K562 (cell line): ENCODE measurements around the gene OR52I1. TPM values are rescaled to one million over a fixed set of nuclear protein-coding genes. Genes with fewer than 3 reads are reported as not detected.

ENCODE experiments used
- ATAC-seq: fragments of 200-7000 bp; cut with Tn5 transposase; 3 replicates; pipeline ENCODE4 v1.9.1; 2020; ENCODE audit warnings: moderate library complexity
- BruUV-seq: library from RNA; stranded (reverse); fragments of 400-500 nt; replicated peaks from 2 replicates; lab custom pipeline; 2021; lab: Mats Ljungman, UMichigan
- CTCF ChIA-PET: fragments of 300-600 bp; formaldehyde crosslinking; extraction: SDS; loops from one replicate; lab custom pipeline; 2021; ENCODE audit warnings: low intra/inter-chr PET ratio; lab: Yijun Ruan, JAX
- POLR2A ChIA-PET: fragments of 300-600, 350-650 bp; sonication (Branson Sonifier 250); formaldehyde crosslinking; extraction: SDS; loops from one replicate; lab custom pipeline; 2021; ENCODE audit warnings: antibody characterized with exemption, inconsistent platforms; lab: Yijun Ruan, JAX
- DNase-seq, 4 experiments: peaks; one replicate each; pipeline versions ENCODE4 v3.0.0 to v3.0.0-alpha.2; 2011 to 2018; ENCODE audit warnings: low spot score in 3 of 4, mixed read lengths in 3 of 4; ENCODE audit errors: extremely low read depth in 1 of 4
- FAIRE-seq: peaks from 2 replicates; lab custom pipeline; 2011; peaks lifted over from hg19 to GRCh38; lab: Jason Lieb, UNC
- H2AFZ ChIP-seq: 2 replicates; pipeline ENCODE4 v1.6.0; 2011; ENCODE audit warnings: low read depth, low read length, control low read depth, inconsistent platforms
- H3K27ac ChIP-seq: fragments of 200-600 bp; 3 replicates; pipeline ENCODE4 v1.8.0; 2011; ENCODE audit warnings: low read depth, mild to moderate bottlenecking, control low read depth, inconsistent platforms, low read length, moderate library complexity, mixed read lengths; ENCODE audit errors: extremely low read depth
- H3K27me3 ChIP-seq, 2 experiments: fragments of 300-600 bp in 1 of 2; 2 replicates in 1 of 2; 3 replicates in 1 of 2; pipeline versions ENCODE4 v1.6.0 to v1.8.0; 2011; ENCODE audit warnings: inconsistent platforms in 2 of 2, low read length in 2 of 2, mild to moderate bottlenecking in 1 of 2, mixed read lengths in 1 of 2, moderate library complexity in 1 of 2; ENCODE audit not compliant: control insufficient read depth in 2 of 2, insufficient read depth in 2 of 2
- H3K36me3 ChIP-seq: fragments of 300-600 bp; 3 replicates; pipeline ENCODE4 v1.8.0; 2011; ENCODE audit warnings: mild to moderate bottlenecking, low read length, inconsistent platforms; ENCODE audit not compliant: control insufficient read depth, insufficient read depth
- H3K4me1 ChIP-seq, 2 experiments: fragments of 200-600 bp in 1 of 2; replicated peaks in 1 of 2; 2 replicates in 1 of 2; 3 replicates in 1 of 2; pipeline versions ENCODE4 v1.5.1 to v1.8.0; 2011; ENCODE audit warnings: inconsistent platforms in 2 of 2, low read length in 2 of 2, mild to moderate bottlenecking in 1 of 2, mixed read lengths in 1 of 2, moderate library complexity in 1 of 2; ENCODE audit not compliant: control insufficient read depth in 2 of 2, insufficient read depth in 2 of 2
- H3K4me2 ChIP-seq: 2 replicates; pipeline ENCODE4 v1.6.1; 2011; ENCODE audit warnings: low read length, control low read depth, inconsistent platforms, mixed read lengths; ENCODE audit not compliant: insufficient read depth
- H3K4me3 ChIP-seq: fragments of 200-600 bp; sonication (generic), shearing (Covaris generic); 2 replicates; pipeline ENCODE4 v1.5.1; 2016; ENCODE audit warnings: control low read depth, inconsistent platforms
- H3K79me2 ChIP-seq: fragments of 200-600 bp; 3 replicates; pipeline ENCODE4 v1.8.0; 2011; ENCODE audit warnings: low read length, inconsistent platforms; ENCODE audit not compliant: control insufficient read depth, insufficient read depth
- H3K9ac ChIP-seq, 2 experiments: 2 replicates each; pipeline versions ENCODE4 v1.6.0 to v1.6.1; 2011; ENCODE audit warnings: low read depth in 2 of 2, low read length in 2 of 2, control low read depth in 1 of 2, inconsistent platforms in 1 of 2, mild to moderate bottlenecking in 1 of 2, mixed read lengths in 1 of 2; ENCODE audit not compliant: insufficient read depth in 1 of 2
- H3K9me1 ChIP-seq: one replicate; pipeline ENCODE4 v1.6.0; 2011; ENCODE audit warnings: inconsistent platforms, mild to moderate bottlenecking, low read length, moderate library complexity; ENCODE audit not compliant: control insufficient read depth, insufficient read depth
- H3K9me3 ChIP-seq: replicated peaks from 2 replicates; pipeline ENCODE4 v1.5.1; 2011; ENCODE audit warnings: low read depth, low read length, inconsistent platforms; ENCODE audit not compliant: control insufficient read depth, insufficient read depth
- H4K20me1 ChIP-seq: replicated peaks from 2 replicates; pipeline ENCODE4 v1.6.1; 2011; ENCODE audit warnings: low read length, inconsistent platforms, mixed read lengths; ENCODE audit not compliant: control insufficient read depth, insufficient read depth
- BRCA1 ChIP-seq, 2 experiments: fragments of 450-650 bp in 1 of 2; sonication (generic) in 1 of 2; formaldehyde crosslinking in 1 of 2; IDR thresholded peaks; 2 replicates each; pipeline versions ENCODE4 v1.5.0 to v1.6.1; 2017 to 2020; ENCODE audit warnings: mild to moderate bottlenecking in 1 of 2, missing genetic modification reagents in 1 of 2
- CEBPG ChIP-seq, 3 experiments: fragments of 200-800 bp in 1 of 3; sonication (Bioruptor generic) in 1 of 3; sonication (generic) in 1 of 3; formaldehyde crosslinking in 1 of 3; IDR thresholded peaks in 2 of 3; conservative IDR thresholded peaks in 1 of 3; 2 replicates each; pipeline versions ENCODE4 v1.6.1 to v1.8.0; 2016 to 2022; ENCODE audit warnings: missing compliant biosample characterization in 2 of 3, missing genetic modification characterization in 2 of 3, mild to moderate bottlenecking in 1 of 3, missing genetic modification reagents in 1 of 3
- FOXA3 ChIP-seq, 2 experiments: fragments of 450-650 bp in 1 of 2; sonication (generic) in 1 of 2; formaldehyde crosslinking; IDR thresholded peaks in 1 of 2; conservative IDR thresholded peaks in 1 of 2; 2 replicates each; pipeline versions ENCODE4 v1.4.0 to v1.8.0; 2020 to 2022; ENCODE audit warnings: mild to moderate bottlenecking in 2 of 2, missing genetic modification reagents in 1 of 2
- GTF2E2 ChIP-seq: fragments of 200-800 bp; sonication (Bioruptor generic); IDR thresholded peaks from 2 replicates; pipeline ENCODE4 v1.6.1; 2016; ENCODE audit warnings: missing genetic modification characterization, missing compliant biosample characterization
- HLTF ChIP-seq: fragments of 450-650 bp; IDR thresholded peaks from 2 replicates; pipeline ENCODE4 v1.6.1; 2016
- LEF1 ChIP-seq: fragments of 450-650 bp; IDR thresholded peaks from 2 replicates; pipeline ENCODE4 v1.6.1; 2016; ENCODE audit warnings: mild to moderate bottlenecking
- PHTF2 ChIP-seq: fragments of 250-450 bp; sonication (Bioruptor Pico); IDR thresholded peaks from 2 replicates; pipeline ENCODE4 v1.5.0; 2021; ENCODE audit warnings: mild to moderate bottlenecking
- SMAD3 ChIP-seq: fragments of 450-650 bp; formaldehyde crosslinking; conservative IDR thresholded peaks from 2 replicates; pipeline ENCODE4 v1.4.0; 2020; ENCODE audit warnings: mild to moderate bottlenecking
- SMC3 ChIP-seq: conservative IDR thresholded peaks from 2 replicates; pipeline ENCODE4 v1.6.1; 2011; ENCODE audit warnings: low read depth, low read length, improper control_type of control experiment; ENCODE audit not compliant: insufficient read depth
- SNIP1 ChIP-seq: fragments of 450-650 bp; IDR thresholded peaks from 2 replicates; pipeline ENCODE4 v1.7.1; 2017; ENCODE audit warnings: low read depth, mild to moderate bottlenecking
- TCF7 ChIP-seq: sonication (generic); IDR thresholded peaks from 2 replicates; pipeline ENCODE4 v1.6.1; 2016; ENCODE audit warnings: antibody characterized with exemption, borderline replicate concordance
- ZNF143 ChIP-seq: sonication (generic); formaldehyde crosslinking; IDR thresholded peaks from 2 replicates; pipeline ENCODE4 v1.9.0; 2022; ENCODE audit warnings: mild to moderate bottlenecking, missing genetic modification reagents
- ZNF347 ChIP-seq: fragments of 450-650 bp; formaldehyde crosslinking; IDR thresholded peaks from 2 replicates; pipeline ENCODE4 v1.4.0; 2020; ENCODE audit warnings: low read depth, mild to moderate bottlenecking, moderate library complexity
- ZNF583 ChIP-seq: fragments of 250-450 bp; sonication (Bioruptor Pico); IDR thresholded peaks from 2 replicates; pipeline ENCODE4 v1.4.0; 2020
- WGBS: fragments of 100-300 bp; shearing (Covaris generic); methylation state at CpG from one replicate; pipeline ENCODE4 v1.1.6; 2016; ENCODE audit warnings: low coverage, mixed read lengths; ENCODE audit not compliant: insufficient coverage; ENCODE audit errors: missing lambda C conversion rate; 5-methylcytosine and 5-hydroxymethylcytosine counted together
- in situ Hi-C: fragments of 300-500 bp; cut with MboI; formaldehyde crosslinking; loops from 4 replicates; pipeline ENCODE4 v1.15.0; 2018; ENCODE audit warnings: inconsistent platforms, mixed read lengths
- intact Hi-C: fragments of 100-400 bp; cut with micrococcal nuclease; formaldehyde crosslinking; loops from 2 replicates; pipeline ENCODE4 v1.14.2; 2022
- polyA plus RNA-seq, 8 experiments: library from polyadenylated mRNA; depleted of rRNA in 4 of 8; stranded (reverse) in 5 of 8; unstranded in 3 of 8; fragments of >200 nt; fragmentation: Nextera tagmentation in 2 of 8; fragmentation: Illumina TruSeq in 1 of 8; extraction: Ambion mirVana in 2 of 8; extraction: Trizol in 1 of 8; gene quantifications; 2 replicates each; pipeline versions ENCODE4 v1.2.1 to v1.2.3, GENCODE V29; 2011 to 2014; ENCODE audit warnings: inconsistent platforms in 1 of 8, missing spikeins in 1 of 8
- total RNA-seq, 7 experiments: library from RNA; depleted of rRNA in 6 of 7; stranded (reverse); fragments of >200 nt in 6 of 7; fragmentation: Illumina TruSeq in 2 of 7; extraction: Trizol in 2 of 7; gene quantifications; 2 replicates each; pipeline versions ENCODE4 v1.2.1 to v1.2.3, GENCODE V29; 2011 to 2021; ENCODE audit warnings: low replicate concordance in 1 of 7
- TF ChIP-seq, protein P1 (sequence below): sonication (generic); formaldehyde crosslinking; IDR thresholded peaks from 2 replicates; pipeline ENCODE4 v1.9.0; 2022; ENCODE audit warnings: mild to moderate bottlenecking, missing genetic modification reagents
- TF ChIP-seq, protein P2 (sequence below), 2 experiments: fragments of 250-450 bp in 1 of 2; fragments of 450-650 bp in 1 of 2; sonication (Bioruptor Pico) in 1 of 2; IDR thresholded peaks; 2 replicates each; pipeline versions ENCODE4 v1.6.1 to v1.8.0; 2016 to 2021; ENCODE audit warnings: mild to moderate bottlenecking in 2 of 2, moderate library complexity in 2 of 2, missing compliant biosample characterization in 1 of 2, missing genetic modification characterization in 1 of 2
- TF ChIP-seq, protein P3 (sequence below), 2 experiments: fragments of 450-650 bp in 1 of 2; sonication (generic) in 1 of 2; formaldehyde crosslinking in 1 of 2; IDR thresholded peaks in 1 of 2; conservative IDR thresholded peaks in 1 of 2; 2 replicates each; pipeline versions ENCODE4 v1.6.1 to v1.8.1; 2016 to 2023; ENCODE audit warnings: mild to moderate bottlenecking in 2 of 2, moderate library complexity in 2 of 2, inconsistent platforms in 1 of 2, missing genetic modification reagents in 1 of 2
- TF ChIP-seq, protein P4 (sequence below): fragments of 450-650 bp; formaldehyde crosslinking; IDR thresholded peaks from 2 replicates; pipeline ENCODE4 v1.4.0; 2020; ENCODE audit warnings: mild to moderate bottlenecking, moderate library complexity

OR52I1 gene
- total and polyA plus RNA-seq, 9 of the 15 experiments (the other 6 are each of a cell fraction or from before 2014, with no cell fraction given): not detected

DNA sequence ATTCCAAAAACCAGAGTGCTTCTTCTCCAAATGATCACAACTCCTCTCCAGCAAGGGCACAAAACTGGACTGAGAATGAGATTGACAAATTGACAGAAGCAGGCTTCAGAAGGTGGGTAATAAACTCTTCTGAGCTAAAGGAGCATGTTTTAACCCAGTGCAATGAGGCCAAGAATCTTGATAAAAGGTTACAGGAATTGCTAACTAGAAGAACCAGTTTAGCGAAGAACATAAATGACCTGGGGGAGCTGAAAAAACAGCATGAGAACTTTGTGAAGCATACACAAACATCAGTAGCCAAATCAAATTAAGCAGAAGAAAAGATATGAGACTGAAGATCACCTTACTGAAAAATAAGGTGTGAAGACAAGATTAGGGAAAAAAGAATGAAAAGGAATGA is 33.4 kb upstream of the OR52I1 start:
- Histone ChIP-seq H3K79me2 (no peaks in the 10 kb centered on the region), H2AFZ (no peak overlapping the region), H4K20me1 (no peaks in the 10 kb centered on the region), H3K9me1 (no peaks in the 10 kb centered on the region), H3K27ac (no peak overlapping the region), H3K4me3 (no peak overlapping the region), H3K9me3 (no peaks in the 10 kb centered on the region), H3K4me2 (no peak overlapping the region), H3K27me3 (no peaks in the 10 kb centered on the region; a peak in 1 of 5 replicates), H3K36me3 (no peaks in the 10 kb centered on the region), H3K9ac (no peak overlapping the region), H3K4me1 (no peaks in the 10 kb centered on the region)
- DNase-seq (no peak), ATAC-seq (no peak), FAIRE-seq (no peak)
- in situ Hi-C loops (no loop called here), intact Hi-C loops (no loop called here)
- ChIA-PET POLR2A (no interaction called here), CTCF (no interaction called here)
- BruUV-seq: no TSS peak
- WGBS: 0% methylated on average over 1 of the region's 1 CpG
- TF ChIP-seq, protein P1, sequence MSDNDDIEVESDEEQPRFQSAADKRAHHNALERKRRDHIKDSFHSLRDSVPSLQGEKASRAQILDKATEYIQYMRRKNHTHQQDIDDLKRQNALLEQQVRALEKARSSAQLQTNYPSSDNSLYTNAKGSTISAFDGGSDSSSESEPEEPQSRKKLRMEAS (CRISPR knock-in tag): no peak
- TF ChIP-seq TCF7 (no peak), PHTF2 (no peak), ZNF583 (CRISPR knock-in tag) (no peak), CEBPG (CRISPR knock-in tag; IDR thresholded peaks at IDR 0.05) (no peak), CEBPG (tag; conservative IDR thresholded peaks at IDR 0.05 in 1 of 2, IDR thresholded peaks at IDR 0.05 in 1 of 2) (no peak), LEF1 (no peak), ZNF347 (CRISPR knock-in tag) (no peak), HLTF (no peak), SMAD3 (CRISPR knock-in tag) (no peak), SMC3 (no peak), GTF2E2 (no peak), ZNF143 (CRISPR knock-in tag) (no peak), FOXA3 (CRISPR knock-in tag; conservative IDR thresholded peaks at IDR 0.05 in 1 of 2, IDR thresholded peaks at IDR 0.05 in 1 of 2) (no peak), BRCA1 (IDR thresholded peaks at IDR 0.05) (no peak), BRCA1 (CRISPR knock-in tag; IDR thresholded peaks at IDR 0.05) (no peak), SNIP1 (no peak)
- TF ChIP-seq, protein P2, sequence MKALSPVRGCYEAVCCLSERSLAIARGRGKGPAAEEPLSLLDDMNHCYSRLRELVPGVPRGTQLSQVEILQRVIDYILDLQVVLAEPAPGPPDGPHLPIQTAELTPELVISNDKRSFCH (CRISPR knock-in tag; IDR thresholded peaks at IDR 0.05): no peak
- TF ChIP-seq, protein P2 (tag; IDR thresholded peaks at IDR 0.05): no peak
- TF ChIP-seq, protein P3, sequence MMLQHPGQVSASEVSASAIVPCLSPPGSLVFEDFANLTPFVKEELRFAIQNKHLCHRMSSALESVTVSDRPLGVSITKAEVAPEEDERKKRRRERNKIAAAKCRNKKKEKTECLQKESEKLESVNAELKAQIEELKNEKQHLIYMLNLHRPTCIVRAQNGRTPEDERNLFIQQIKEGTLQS (IDR thresholded peaks at IDR 0.05): no peak
- TF ChIP-seq, protein P3 (CRISPR knock-in tag; conservative IDR thresholded peaks at IDR 0.05): no peak
- TF ChIP-seq, protein P4, sequence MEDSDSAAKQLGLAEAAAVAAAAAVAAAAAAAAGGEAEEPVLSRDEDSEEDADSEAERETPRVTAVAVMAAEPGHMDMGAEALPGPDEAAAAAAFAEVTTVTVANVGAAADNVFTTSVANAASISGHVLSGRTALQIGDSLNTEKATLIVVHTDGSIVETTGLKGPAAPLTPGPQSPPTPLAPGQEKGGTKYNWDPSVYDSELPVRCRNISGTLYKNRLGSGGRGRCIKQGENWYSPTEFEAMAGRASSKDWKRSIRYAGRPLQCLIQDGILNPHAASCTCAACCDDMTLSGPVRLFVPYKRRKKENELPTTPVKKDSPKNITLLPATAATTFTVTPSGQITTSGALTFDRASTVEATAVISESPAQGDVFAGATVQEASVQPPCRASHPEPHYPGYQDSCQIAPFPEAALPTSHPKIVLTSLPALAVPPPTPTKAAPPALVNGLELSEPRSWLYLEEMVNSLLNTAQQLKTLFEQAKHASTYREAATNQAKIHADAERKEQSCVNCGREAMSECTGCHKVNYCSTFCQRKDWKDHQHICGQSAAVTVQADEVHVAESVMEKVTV: no peak
